Fibroblast of lung (primary cell): ENCODE data around the gene OGFOD2. TPM values are rescaled to one million over a fixed set of nuclear protein-coding genes. Genes with fewer than 3 reads are reported as not detected.

Experiments used
- DNase-seq, 2 donors: peaks; one replicate each; pipeline versions ENCODE4 v3.0.0 to v3.0.0-alpha.2; 2010; ENCODE audit warnings: low read depth in 2 of 2
- H2AFZ ChIP-seq: 2 replicates; pipeline ENCODE4 v1.5.1; 2012; ENCODE audit warnings: low read length, control low read depth, inconsistent platforms
- H3K27ac ChIP-seq: 2 replicates; pipeline ENCODE4 v1.5.1; 2011; ENCODE audit warnings: low read length, control low read depth; ENCODE audit not compliant: insufficient read depth
- H3K27me3 ChIP-seq: 2 replicates; pipeline ENCODE4 v1.5.1; 2011; ENCODE audit warnings: mild to moderate bottlenecking, low read length; ENCODE audit not compliant: control insufficient read depth, insufficient read depth
- H3K36me3 ChIP-seq: 2 replicates; pipeline ENCODE4 v1.5.1; 2011; ENCODE audit warnings: low read length; ENCODE audit not compliant: control insufficient read depth, insufficient read depth
- H3K4me1 ChIP-seq: 2 replicates; pipeline ENCODE4 v1.5.1; 2011; ENCODE audit warnings: low read length; ENCODE audit not compliant: control insufficient read depth, insufficient read depth; ENCODE audit errors: extremely low read depth
- H3K4me2 ChIP-seq: 2 replicates; pipeline ENCODE4 v1.5.1; 2011; ENCODE audit warnings: low read length, control low read depth; ENCODE audit not compliant: insufficient read depth; ENCODE audit errors: extremely low read depth
- H3K4me3 ChIP-seq, 4 experiments: fragments of 200-600 bp in 1 of 4; sonication (generic) in 1 of 4; replicated peaks in 1 of 4; 2 replicates each; pipeline ENCODE4 v1.5.1; 2011 to 2016; ENCODE audit warnings: low read length in 4 of 4, low read depth in 3 of 4, mild to moderate bottlenecking in 3 of 4, control low read depth in 2 of 4, inconsistent platforms in 1 of 4, mixed read lengths in 1 of 4; ENCODE audit not compliant: insufficient read depth in 1 of 4; ENCODE audit errors: control extremely low read depth in 1 of 4
- H3K79me2 ChIP-seq: 2 replicates; pipeline ENCODE4 v1.5.1; 2012; ENCODE audit warnings: mild to moderate bottlenecking, low read length, inconsistent platforms; ENCODE audit not compliant: control insufficient read depth, insufficient read depth
- H3K9ac ChIP-seq: 2 replicates; pipeline ENCODE4 v1.5.1; 2011; ENCODE audit warnings: mild to moderate bottlenecking, low read length, control low read depth; ENCODE audit not compliant: insufficient read depth
- H3K9me3 ChIP-seq: 2 replicates; pipeline ENCODE4 v1.5.1; 2012; ENCODE audit warnings: low read depth, low read length; ENCODE audit not compliant: control insufficient read depth, insufficient read depth
- H4K20me1 ChIP-seq: 2 replicates; pipeline ENCODE4 v1.5.1; 2011; ENCODE audit warnings: low read length; ENCODE audit not compliant: control insufficient read depth, insufficient read depth; ENCODE audit errors: extremely low read depth
- EZH2 ChIP-seq: IDR thresholded peaks from 2 replicates; pipeline ENCODE4 v1.5.1; 2012; ENCODE audit warnings: low read length, control low read depth, mild to moderate bottlenecking; ENCODE audit errors: missing control alignments
- polyA plus RNA-seq, 2 donors: library from polyadenylated mRNA; depleted of rRNA in 1 of 2; stranded (reverse) in 1 of 2; unstranded in 1 of 2; fragments of >200 nt; gene quantifications; 2 replicates each; pipeline ENCODE4 v1.2.1, GENCODE V29; 2011 to 2012; ENCODE audit warnings: missing spikeins in 1 of 2
- total RNA-seq: library from RNA; depleted of rRNA; stranded (reverse); fragments of >200 nt; gene quantifications from 2 replicates; pipeline ENCODE4 v1.2.1, GENCODE V29; 2014
- TF ChIP-seq, protein P1 (sequence below), 2 donors: IDR thresholded peaks in 1 of 2; conservative IDR thresholded peaks in 1 of 2; 1 replicate in 1 of 2; 2 replicates in 1 of 2; pipeline ENCODE4 v1.5.1; 2011 to 2012; ENCODE audit warnings: low read length in 2 of 2, control low read depth in 1 of 2, inconsistent platforms in 1 of 2, low read depth in 1 of 2, mild to moderate bottlenecking in 1 of 2

OGFOD2 gene
- total and polyA plus RNA-seq, 2 donors (not counting 1 experiment from before 2014, with no cell fraction given), result 5.2 to 9.6 TPM

DNA sequence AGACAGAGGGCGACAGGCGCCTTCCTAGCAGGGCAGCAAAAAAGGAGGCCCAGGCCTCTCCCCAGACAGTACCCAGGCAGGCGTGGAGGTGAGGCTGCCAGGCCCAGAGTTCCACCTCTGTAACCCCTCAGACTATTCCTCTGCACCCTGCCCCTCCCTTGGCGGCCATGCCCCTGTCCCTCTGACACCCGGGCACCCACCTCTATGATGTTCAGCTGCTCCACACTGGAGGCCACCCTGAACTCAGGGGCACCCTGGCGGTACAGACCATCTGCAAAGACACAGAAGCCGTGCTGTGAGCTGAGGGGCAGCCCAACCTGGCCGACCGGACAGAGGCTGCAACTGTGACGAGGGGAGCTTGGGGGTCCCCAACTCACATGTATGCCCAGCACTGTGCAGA lies 25.5 kb downstream of the OGFOD2 start:
- H3K4me3 ChIP-seq, result no peak overlapping the region
- no peaks in the 10 kb centered on the region for H3K79me2 ChIP-seq
- no peak overlapping the region for H3K9ac ChIP-seq
- H3K4me2 ChIP-seq, result no peak overlapping the region
- no peak for DNase-seq
- TF ChIP-seq, protein P1, sequence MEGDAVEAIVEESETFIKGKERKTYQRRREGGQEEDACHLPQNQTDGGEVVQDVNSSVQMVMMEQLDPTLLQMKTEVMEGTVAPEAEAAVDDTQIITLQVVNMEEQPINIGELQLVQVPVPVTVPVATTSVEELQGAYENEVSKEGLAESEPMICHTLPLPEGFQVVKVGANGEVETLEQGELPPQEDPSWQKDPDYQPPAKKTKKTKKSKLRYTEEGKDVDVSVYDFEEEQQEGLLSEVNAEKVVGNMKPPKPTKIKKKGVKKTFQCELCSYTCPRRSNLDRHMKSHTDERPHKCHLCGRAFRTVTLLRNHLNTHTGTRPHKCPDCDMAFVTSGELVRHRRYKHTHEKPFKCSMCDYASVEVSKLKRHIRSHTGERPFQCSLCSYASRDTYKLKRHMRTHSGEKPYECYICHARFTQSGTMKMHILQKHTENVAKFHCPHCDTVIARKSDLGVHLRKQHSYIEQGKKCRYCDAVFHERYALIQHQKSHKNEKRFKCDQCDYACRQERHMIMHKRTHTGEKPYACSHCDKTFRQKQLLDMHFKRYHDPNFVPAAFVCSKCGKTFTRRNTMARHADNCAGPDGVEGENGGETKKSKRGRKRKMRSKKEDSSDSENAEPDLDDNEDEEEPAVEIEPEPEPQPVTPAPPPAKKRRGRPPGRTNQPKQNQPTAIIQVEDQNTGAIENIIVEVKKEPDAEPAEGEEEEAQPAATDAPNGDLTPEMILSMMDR (conservative IDR thresholded peaks at IDR 0.05 in 1 of 2, IDR thresholded peaks at IDR 0.05 in 1 of 2; ENCODE audit: low read depth in 1 of 2, low read length in 2 of 2), result no peak
- no peak for TF ChIP-seq EZH2
- H3K4me1 ChIP-seq, result no peaks in the 10 kb centered on the region
- no peaks in the 10 kb centered on the region for H3K27me3 ChIP-seq
- no peak overlapping the region for H3K27ac ChIP-seq
- peaks cover 8% of the 10 kb centered on the region for H3K36me3 ChIP-seq
- H4K20me1 ChIP-seq, result no peaks in the 10 kb centered on the region
- no peak overlapping the region for H2AFZ ChIP-seq
- no peaks in the 10 kb centered on the region for H3K9me3 ChIP-seq

DNA sequence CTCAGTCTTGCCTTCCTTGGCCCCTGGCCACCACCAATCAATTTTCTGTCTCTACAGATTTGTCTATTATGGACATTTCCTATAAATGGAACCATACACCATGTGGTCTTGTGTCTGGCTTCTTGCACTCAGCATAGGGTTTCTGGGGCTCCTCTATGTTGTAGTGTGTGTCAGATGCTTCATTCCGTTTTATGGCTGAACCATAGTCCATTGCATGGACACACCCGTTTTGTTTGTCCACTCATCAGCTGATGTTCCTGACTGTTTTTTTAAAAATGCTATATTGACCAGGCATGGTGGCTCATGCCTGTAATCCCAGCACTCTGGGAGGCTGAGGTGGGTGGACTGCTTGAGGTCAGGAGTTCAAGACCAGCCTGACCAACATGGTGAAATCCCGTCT lies 26.4 kb downstream of the OGFOD2 start:
- H3K9ac ChIP-seq, result no peak overlapping the region
- no peaks in the 10 kb centered on the region for H3K4me1 ChIP-seq
- no peak overlapping the region for H2AFZ ChIP-seq
- H3K4me2 ChIP-seq, result no peak overlapping the region
- DNase-seq, result no peak
- no peak overlapping the region for H3K4me3 ChIP-seq
- no peaks in the 10 kb centered on the region for H4K20me1 ChIP-seq
- H3K36me3 ChIP-seq, result peaks cover 8% of the 10 kb centered on the region
- H3K9me3 ChIP-seq, result no peaks in the 10 kb centered on the region
- no peaks in the 10 kb centered on the region for H3K79me2 ChIP-seq
- H3K27me3 ChIP-seq, result no peaks in the 10 kb centered on the region
- no peak overlapping the region for H3K27ac ChIP-seq
- TF ChIP-seq, protein P1 (conservative IDR thresholded peaks at IDR 0.05 in 1 of 2, IDR thresholded peaks at IDR 0.05 in 1 of 2; ENCODE audit: low read depth in 1 of 2, low read length in 2 of 2), result no peak
- TF ChIP-seq EZH2, result no peak

DNA sequence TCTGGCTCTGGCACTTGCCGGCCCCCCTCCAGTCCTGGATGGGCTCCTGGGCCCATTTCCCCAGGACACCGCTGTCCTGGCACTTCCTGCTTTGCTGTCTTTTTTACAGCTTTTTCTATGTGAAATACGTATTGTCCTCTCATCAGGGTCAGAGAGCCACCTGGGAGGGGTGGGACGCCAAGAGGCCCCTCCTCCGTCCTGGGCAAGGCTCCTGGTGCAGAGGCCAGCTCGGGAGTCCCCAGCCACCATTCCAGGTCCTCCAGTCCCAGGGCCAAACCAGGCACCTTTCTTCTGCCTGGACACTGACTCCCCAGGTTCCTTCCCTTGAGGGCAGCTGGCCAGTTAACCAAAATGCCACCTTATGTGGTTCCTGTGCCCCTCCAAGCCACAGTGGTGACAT lies 28.2 kb downstream of the OGFOD2 start:
- Histone ChIP-seq H2AFZ (no peak overlapping the region), H4K20me1 (no peaks in the 10 kb centered on the region), H3K4me2 (no peak overlapping the region), H3K4me3 (no peak overlapping the region), H3K4me1 (no peaks in the 10 kb centered on the region), H3K79me2 (no peaks in the 10 kb centered on the region), H3K27me3 (no peaks in the 10 kb centered on the region), H3K9ac (no peak overlapping the region), H3K36me3 (peaks cover 9% of the 10 kb centered on the region), H3K9me3 (no peaks in the 10 kb centered on the region), H3K27ac (no peak overlapping the region)
- TF ChIP-seq, protein P1 (conservative IDR thresholded peaks at IDR 0.05 in 1 of 2, IDR thresholded peaks at IDR 0.05 in 1 of 2; ENCODE audit: low read depth in 1 of 2, low read length in 2 of 2), result no peak
- no peak for TF ChIP-seq EZH2
- no peak for DNase-seq
